ENCODE results near the gene SGTA. TPM values are rescaled to one million over a fixed set of nuclear protein-coding genes. Genes with fewer than 3 reads are reported as not detected.

The SGTA gene
- total and polyA plus RNA-seq, 2 of the 4 experiments (the other 2 are of a cell fraction): 17.4 to 72.9 TPM

- no peak for TF ChIP-seq POLR2A (IDR thresholded peaks at IDR 0.05; ENCODE audit: low read depth, low read length)
These were observed 65.2 kb downstream of the SGTA start (continued) for GRCh38 chr19:2717638-2718541.

- Histone ChIP-seq H2BK5ac (ENCODE audit: low read depth, low read length, poor library complexity, severe bottlenecking) (no peak overlapping the region), H3K9me1 (ENCODE audit: insufficient read depth, low read length) (peaks cover 2% of the 10 kb centered on the region; the same call in 1 of the 2 replicates), H2BK20ac (ENCODE audit: low read depth, low read length) (no peak overlapping the region), H3K9me3 (ENCODE audit: control insufficient read depth, insufficient read depth, low read length) (peaks cover 9% of the 10 kb centered on the region), H4K20me1 (ENCODE audit: insufficient read depth, low read length) (no peaks in the 10 kb centered on the region; the same call in 1 of the 2 replicates), H3K4ac (ENCODE audit: low read depth, low read length) (no peak overlapping the region), H2AK9ac (replicated peaks; ENCODE audit: low read depth, low read length, poor library complexity) (no peak overlapping the region), H3K79me1 (ENCODE audit: low read depth in 1 of 2, low read length in 2 of 2) (peaks cover 0 to 4% of the 10 kb centered on the region in 2 experiments; a peak in 2 of 4 replicates), H2BK15ac (ENCODE audit: low read depth, low read length) (no peak overlapping the region), H3K4me1 (ENCODE audit: control insufficient read depth, insufficient read depth, low read length) (0 out of 2 replicates have a peak, but pooled peaks cover 5% of the 10 kb centered on the region), H2AFZ (replicated peaks; ENCODE audit: low read length, poor library complexity) (no peak overlapping the region), H3K27ac (ENCODE audit: insufficient read depth, low read length) (no peak overlapping the region), H4K91ac (ENCODE audit: insufficient read depth, low read depth, low read length) (no peak overlapping the region), H3K18ac (ENCODE audit: low read depth, low read length) (no peak overlapping the region), H2AK5ac (ENCODE audit: low read depth, low read length) (no peak overlapping the region), H4K5ac (ENCODE audit: low read depth, low read length) (no peak overlapping the region), H3K23ac (ENCODE audit: low read depth, low read length) (no peak overlapping the region), H3K14ac (replicated peaks; ENCODE audit: low read depth, low read length) (no peak overlapping the region), H2BK120ac (ENCODE audit: low read depth, low read length) (no peak overlapping the region), H3K4me2 (ENCODE audit: low read depth, low read length) (no peak overlapping the region), H3K4me3 (ENCODE audit: insufficient read depth, low read depth, low read length) (no peak overlapping the region), H4K8ac (ENCODE audit: low read depth in 2 of 2, low read length in 2 of 2) (no peak overlapping the region), H3K36me3 (ENCODE audit: control insufficient read depth, insufficient read depth, low read length) (peaks cover 4% of the 10 kb centered on the region; the same call in 1 of the 2 replicates), H3K27me3 (ENCODE audit: control insufficient read depth, insufficient read depth, low read length) (no peaks in the 10 kb centered on the region; the same call in 1 of the 2 replicates), H3K9ac (ENCODE audit: low read depth, low read length) (no peak overlapping the region), H3K56ac (ENCODE audit: extremely low read depth, insufficient read depth, low read length) (no peak overlapping the region)
- in situ Hi-C loops (cut with MboI; ENCODE audit: low sequenced_read_pairs) (no loop called here), dilution Hi-C loops (cut with HindIII; ENCODE audit: low sequenced_read_pairs, unreplicated experiment) (no loop called here), intact Hi-C loops (cut with micrococcal nuclease) (no loop called here)
- BruUV-seq (replicated peaks): no TSS peak
- ATAC-seq (ENCODE audit: low read depth): no peak
- POLR2A ChIA-PET (ENCODE audit: unreplicated experiment): no interaction called here
- WGBS, 2 experiments (ENCODE audit: extremely low coverage in 2 of 2, insufficient read length in 1 of 2): 79% methylated on average over 25 of the region's 51 CpGs; no CpG with 5 or more reads in 1 of the 2 experiments
- no peak for DNase-seq
- CTCF ChIA-PET: no interaction called here
- no peak for TF ChIP-seq RCOR1 (IDR thresholded peaks at IDR 0.05; ENCODE audit: insufficient replicate concordance, low read length)
These were observed 66.1 kb downstream of the SGTA start for GRCh38 chr19:2716722-2717637.

Data from IMR-90 (cell line).